SKM-1 treated with dmso at 0.1 percent for 144 hours (cell line): ENCODE measurements around the gene GABRG3.
"Not testable (repeated sequence)": the region's sequence is repeated elsewhere in the genome, so short reads cannot be mapped to it uniquely, and the experiment has no call there.

Source experiments
- DNase-seq: peaks from one replicate; lab custom pipeline; 2025; ENCODE audit not compliant: unreplicated experiment; lab: John Stamatoyannopoulos, UW

GABRG3 gene

DNA sequence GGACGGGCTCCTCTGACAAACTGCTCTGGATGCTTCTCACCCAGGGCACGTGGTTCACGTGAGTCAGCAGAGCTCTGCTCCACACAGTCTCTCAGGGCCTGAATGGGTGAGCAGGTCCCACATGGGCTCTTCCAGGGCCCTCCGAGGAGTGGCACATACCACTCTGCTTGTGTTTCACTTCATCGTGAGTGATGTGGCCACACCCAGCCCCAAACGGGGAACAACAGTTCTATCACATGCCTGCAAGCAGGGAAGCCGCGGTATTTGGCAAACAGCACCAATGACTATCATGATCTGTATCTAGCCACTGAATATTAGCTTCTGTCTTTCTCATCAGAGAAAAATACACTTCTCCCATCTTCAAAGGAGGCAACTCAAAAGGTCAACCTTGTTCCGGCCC lies 352.8 kb downstream of the GABRG3 start:
- DNase-seq: no peak

DNA sequence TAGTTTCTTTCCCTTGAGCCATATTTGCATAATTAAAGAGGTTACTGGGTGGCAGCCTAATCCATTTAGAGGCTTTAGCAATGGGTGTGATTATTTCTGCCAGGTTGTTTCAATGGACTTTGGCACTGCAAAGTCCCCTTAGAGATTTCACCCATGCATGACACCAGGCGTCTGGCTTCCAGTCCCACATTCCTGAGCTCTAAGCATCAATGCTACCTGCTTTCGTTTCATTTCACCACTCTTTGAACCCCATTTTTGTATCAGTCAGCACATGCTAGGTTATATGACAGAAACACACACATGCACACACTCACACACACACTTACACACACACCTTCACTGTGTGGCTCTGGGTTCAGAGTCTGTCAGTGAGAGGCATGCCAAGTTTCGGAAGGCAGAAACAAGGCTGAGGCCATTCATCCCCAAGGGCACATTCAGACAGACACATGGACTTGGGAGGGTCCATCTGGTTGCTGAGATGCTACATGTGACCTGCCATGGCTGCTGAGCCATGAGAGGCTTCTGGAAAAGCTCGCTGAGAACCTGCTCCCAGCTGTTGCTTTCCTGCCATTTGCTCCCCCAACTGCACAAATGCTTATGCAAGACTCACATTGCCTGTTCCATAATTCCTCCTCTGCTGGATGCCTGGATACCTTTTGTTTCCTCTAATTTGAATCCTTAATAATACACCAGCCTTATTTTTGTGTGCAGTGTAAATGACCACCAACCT lies 354.1 kb downstream of the GABRG3 start:
- no peak for DNase-seq

DNA sequence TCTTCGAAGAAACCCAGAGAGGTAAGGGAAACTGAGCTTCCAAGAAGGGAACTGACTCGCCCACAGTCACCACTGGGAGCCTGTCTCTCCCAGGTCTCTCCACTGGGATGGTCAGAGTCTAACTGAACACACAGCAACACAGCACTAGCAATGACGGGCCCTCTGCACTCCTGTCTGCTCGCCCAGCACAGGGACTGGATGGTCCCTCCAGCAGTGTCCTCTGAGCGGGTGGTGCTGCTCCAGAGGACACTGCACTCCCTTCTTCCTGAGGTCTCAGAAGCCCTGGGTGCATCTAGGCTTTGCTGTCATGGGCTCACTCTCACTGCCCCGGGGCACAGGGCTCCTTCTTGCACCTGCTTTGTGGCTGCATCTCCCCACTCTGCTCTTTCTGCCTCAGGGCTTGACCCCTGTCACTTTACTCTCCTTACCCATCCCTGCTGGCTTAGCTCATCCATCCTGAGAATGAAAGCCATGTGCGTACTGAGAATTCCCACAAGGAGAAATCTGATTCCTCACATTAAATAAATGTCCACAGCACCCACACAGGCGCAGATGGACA lies 356.6 kb downstream of the GABRG3 start:
- DNase-seq: no peak

DNA sequence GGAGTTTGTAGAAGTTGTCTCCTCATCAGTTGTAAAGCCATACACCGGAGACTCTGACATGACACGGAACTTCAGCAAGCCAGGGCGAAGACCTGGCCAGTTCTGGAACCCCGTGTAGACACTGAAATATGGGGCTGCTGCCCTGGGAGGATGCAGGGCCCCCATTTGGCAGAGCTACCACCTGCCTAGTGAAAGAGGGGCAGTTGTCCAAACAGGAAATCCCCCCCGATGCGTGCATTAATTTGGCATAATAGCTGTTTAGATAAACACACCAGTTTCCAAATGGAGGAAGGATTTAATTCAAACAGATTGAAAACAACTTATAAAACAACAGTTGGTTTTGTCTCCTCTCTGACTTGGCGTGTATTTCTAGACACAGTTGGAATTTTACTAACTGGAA lies 357.2 kb downstream of the GABRG3 start:
- no peak for DNase-seq

DNA sequence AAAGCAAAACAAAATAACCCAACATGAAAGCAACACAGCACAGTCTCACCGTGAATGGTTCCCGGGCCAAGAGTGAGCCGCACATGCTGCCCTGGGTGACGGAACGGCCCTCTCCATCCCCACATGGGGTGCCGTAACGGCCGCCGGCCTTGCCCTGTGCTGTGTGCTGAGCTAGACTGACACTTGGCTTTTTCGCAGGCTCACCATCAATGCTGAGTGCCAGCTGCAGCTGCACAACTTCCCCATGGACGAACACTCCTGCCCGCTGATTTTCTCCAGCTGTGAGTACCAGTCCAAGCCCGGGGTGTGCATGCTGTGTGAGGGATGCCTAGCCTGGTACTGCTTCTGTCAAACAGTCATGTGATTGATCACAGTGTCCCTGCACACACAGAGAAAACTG lies 357.6 kb downstream of the GABRG3 start:
- DNase-seq: no peak

DNA sequence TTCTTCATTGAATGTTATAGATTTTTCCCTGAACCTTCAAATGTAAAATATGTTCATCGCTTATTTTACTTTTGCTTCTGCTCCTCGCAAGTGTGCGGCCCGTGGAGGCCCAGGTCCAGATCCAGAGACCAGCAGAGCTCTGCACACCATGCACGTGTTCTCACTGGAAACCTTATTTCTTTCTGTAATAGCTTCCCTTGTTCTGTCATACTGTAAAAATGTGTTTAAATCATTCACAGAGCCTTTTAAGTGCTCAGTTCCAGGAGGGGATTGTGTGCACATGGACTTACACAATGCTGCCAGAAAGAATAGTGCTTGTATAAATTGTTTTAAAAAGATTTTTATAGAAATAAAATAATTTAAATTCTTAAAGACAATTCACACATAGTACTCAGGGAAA lies 359.3 kb downstream of the GABRG3 start:
- no peak for DNase-seq

DNA sequence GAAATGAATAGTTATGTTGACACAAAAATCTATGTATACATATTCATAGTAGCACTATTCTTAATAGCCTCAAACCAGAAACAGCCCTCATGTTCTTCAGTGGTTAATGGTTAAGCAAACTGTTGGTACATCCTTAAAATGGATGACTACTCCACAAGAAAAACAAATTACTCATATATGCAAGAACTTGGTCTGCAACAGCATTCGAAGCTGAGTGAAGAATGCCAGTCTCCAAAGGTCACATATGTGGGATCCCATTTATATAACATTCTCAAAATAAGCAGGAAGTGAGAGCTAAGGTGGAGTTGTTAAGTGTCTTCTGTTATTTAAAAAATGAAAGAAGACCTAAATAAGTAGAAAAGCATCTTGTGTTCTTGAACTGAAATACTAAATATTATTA lies 365.7 kb downstream of the GABRG3 start:
- DNase-seq: no peak

DNA sequence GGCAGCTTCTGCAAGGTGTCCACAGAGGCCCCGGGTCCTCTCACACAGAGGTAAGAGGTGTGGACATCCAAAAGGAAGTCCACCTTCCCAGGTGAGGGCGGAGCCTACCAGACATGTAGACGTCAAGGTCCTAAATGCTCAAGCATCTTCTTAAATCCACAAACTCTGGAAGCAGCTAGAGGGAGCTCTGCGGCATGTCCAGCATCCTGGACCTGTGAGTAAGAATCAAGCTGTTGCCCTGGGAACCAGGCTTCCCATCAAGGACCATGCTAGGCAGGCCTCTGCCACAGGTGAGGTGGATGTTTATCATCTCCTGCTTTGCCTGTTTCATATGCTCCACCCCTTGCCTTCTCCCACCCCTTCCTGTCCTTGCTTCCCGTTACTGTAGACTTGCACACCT lies 368.2 kb downstream of the GABRG3 start:
- DNase-seq: no peak

DNA sequence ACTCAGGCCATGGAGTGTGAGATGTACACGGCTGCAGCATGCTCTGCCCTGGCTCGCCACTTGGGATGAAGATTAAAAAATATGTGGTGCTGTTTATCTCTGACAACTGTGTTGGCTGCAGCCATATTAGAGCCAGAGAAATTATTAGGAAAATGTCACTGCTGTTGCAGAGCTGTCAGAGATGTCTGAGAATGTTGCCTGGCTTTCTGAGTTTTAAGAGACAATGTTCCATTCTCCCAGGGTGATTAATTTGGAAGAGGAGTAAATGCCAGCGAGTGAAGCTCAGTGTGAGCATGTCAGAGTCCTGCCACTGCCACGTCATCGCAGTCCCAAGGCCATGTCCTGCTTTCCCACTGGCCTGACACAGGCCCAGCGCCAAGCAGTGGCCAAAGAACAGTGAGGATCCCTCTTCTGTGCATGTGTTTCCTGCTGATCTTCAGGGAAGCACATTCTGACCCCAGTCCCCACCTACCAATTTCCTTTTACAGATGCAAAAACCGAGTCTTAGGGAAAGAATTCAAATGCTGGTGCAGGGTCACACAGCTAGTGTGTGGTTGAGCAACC lies 370.9 kb downstream of the GABRG3 start:
- no peak for DNase-seq

DNA sequence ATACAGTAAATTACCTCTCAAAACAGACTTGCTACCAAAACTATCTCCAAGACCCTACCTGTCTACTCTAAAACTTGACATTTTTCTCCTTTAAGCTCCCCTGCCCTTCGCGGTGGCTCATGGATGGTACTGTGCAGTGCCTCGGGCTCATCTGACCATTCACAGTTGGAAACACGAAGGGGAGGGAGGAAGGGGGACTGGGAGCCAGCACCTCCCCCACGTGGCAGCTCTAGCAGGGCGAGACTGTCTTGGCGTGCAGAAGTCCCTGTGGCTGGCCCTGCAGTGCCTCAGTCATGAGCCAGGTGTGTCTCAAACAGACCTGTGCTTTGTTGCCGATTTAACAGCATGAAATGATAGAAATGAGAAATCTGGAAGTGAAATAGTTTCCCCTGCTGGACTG lies 372.0 kb downstream of the GABRG3 start:
- DNase-seq: no peak

DNA sequence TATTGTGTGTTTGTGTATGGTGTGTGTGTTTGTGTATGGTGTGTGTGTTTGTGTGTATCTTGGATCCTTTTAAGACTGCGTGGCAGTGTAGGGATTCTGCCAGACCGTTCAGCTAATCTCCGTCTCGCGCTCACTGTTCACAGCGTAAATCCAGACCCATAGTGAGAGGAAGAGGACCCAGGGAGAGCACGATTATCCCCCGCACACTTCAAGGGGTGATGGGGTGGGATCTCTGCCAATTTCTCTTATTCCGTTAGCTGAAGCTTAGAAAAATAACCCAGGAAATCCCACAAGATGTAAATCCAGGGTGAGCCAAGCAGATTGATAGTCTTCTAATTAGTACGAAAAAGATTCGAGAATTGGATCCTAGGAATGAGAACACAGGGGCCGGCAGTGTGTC lies 381.2 kb downstream of the GABRG3 start:
- DNase-seq: no peak

DNA sequence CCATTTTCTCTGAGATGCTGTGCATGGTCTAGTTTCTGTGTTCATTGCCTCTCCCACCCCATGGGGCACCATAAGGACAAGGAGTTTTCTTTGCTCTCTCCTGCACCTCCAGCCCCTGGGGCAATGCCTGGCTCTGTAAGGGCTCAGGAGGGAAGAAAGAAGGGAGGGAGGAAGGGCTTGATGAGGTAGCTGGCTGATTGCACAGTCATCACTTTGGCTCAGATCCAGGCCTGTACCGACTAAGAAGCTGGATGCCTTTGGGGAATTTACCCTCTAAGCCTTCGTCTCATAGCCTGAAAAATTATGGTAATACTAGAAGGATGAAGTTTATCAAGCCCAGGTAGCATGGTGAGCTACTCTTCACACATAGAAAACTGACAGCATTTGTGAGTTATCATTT lies 382.9 kb downstream of the GABRG3 start:
- no peak for DNase-seq

DNA sequence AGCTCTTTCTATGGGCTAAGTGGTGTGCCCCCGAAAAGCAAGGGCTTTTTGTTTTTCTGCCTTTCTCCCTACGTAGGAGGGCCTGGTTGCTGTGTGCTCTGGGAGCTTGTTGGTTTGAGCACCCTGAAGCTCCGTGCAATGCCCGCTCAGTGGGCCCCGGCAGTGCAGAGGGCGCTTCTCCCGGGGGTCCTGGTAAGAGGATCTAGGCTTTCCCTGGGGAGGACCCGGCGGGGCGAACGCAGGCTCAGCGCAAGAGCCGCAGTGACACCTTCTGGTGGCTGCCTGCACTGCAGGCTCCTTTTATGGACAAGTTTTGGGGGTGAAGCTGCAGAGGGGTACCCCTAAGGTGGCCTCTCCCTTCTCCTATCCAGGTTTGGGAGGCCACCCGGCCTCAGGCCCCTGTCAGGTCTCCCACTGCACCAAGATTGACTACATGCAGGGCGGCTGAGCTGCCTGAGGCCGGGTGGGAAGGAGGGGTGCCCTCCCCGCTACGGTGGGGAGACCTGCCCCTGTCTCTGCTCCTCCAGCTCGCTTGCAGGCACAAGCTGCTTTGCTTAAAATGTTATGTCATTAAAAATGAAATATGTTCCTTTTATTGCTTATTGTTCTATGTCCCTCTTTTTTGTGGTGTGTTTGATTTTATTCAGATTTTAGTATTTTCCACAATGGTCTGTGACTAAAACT lies 387.9 kb downstream of the GABRG3 start:
- no peak for DNase-seq

DNA sequence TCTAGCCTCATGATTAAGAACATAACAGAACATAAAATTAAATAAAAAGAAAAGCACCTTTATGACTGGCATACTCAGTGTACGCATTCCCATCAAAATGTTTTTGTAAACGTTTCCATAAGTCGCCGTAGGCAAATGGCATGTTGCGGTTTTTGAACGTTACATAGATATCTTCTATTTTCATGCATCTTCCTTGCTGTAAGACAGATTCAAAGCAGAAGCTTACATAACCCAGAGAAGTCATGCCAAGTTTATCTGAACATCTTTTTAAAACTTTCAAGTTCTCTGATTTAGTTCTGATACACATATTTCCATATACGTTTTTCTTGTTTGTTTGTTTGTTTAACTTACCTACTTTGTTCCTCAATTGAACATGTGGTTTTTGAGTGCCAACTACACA lies 388.6 kb downstream of the GABRG3 start:
- DNase-seq: no peak

DNA sequence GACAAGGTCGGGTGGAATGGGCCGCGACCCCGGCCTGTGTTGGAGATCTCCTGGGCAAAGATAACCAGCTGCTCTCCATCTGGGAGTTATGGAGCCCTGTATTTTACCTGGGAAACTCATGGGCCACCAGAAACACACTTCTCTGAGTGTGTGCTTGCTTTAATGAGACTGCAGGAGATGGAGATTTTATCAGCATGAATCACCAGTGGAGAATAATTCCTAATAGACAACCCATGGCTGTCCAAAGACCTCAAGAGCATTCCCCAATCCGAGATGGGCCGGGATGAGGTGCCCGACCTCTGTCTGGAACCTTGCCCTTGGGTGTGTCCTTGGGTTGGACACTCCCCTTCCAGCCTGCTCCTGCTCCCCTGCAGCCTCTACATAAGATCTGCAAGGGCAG lies 389.3 kb downstream of the GABRG3 start:
- DNase-seq: no peak

DNA sequence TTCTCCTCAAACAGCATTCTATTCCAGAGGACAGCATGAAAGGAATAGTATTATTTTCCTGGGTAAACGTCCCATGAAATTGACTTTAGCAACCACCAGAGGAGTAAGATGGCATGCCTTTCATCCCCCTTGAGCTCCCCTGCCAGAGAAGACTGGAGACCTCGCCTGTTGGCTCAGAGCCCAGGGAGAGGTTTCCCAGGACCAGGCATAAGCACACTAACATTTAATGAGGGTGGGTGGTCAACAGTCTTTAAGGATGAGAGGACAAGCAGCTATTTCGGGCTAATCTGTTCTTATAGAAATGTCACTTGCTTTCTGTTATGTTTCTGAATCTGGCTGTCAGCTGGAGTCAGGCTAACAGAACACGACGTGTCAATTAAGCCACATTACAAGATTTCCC lies 390.5 kb downstream of the GABRG3 start:
- DNase-seq: no peak

DNA sequence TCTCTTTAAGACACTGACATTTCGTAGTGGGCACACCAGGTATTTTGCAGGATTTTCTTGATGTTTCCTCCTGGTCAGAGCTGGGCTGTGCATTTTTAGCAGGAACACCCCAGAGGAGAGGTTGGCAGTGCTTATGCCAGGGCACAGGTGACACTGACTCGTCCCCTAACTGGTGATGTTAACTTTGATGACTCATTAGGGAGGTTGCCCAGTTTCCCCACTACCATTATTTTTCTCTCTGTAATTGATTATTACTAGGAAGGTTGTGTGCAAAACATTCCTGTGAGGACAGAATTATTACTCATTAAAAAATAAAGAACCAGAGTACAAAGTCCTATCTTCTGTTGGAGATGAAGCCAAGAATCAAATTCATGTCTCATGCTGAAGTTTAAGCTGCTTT lies 394.5 kb downstream of the GABRG3 start:
- no peak for DNase-seq

DNA sequence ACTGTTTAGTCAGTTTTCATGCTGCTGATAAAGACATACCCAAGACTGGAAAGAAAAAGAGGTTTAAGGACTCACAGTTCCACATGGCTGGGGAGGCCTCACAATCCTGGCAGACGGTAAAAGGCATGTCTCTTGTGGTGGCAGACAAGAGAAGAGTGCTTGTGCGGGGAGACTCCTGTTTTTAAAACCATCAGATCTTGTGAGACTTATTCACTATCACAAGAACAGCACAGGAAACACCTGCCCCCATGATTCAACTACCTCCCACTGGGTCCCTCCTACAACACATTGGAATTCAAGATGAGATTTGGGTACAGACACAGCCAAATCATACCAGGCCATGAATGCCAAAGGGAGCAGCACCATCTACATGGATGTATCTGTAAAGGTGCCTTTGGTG lies 406.4 kb downstream of the GABRG3 start:
- DNase-seq: not testable (repeated sequence)

DNA sequence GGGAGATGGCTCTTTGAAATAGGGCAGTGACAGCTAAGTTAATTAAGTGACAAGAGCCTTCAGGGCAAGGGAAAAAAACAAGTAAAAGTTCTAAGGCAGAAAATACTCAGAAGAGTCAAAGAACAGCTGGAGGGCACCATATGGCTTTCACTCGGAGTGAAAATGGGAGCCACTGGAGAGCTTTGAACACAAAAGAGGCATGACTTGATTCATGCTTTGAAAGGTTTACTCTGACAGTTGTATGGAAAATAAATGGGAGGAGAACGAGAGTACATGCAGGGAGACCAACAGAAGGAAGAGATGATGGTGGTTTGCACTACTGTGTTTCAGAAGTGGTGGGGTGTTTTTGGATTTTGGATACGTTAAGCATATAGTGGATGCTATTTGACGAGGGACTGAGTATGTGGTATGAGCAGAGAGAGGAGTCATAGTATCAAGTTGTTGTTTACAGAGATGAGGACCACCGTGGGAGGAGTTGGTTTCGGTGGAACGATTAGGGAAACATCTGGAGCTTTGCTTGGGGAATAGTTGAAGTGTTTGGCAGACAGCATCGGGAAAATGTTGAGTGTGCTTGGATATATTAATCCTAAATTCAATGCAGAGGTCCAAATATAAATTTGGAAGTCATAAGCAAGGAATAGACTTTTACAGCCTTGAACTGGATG lies 411.5 kb downstream of the GABRG3 start:
- no peak for DNase-seq

DNA sequence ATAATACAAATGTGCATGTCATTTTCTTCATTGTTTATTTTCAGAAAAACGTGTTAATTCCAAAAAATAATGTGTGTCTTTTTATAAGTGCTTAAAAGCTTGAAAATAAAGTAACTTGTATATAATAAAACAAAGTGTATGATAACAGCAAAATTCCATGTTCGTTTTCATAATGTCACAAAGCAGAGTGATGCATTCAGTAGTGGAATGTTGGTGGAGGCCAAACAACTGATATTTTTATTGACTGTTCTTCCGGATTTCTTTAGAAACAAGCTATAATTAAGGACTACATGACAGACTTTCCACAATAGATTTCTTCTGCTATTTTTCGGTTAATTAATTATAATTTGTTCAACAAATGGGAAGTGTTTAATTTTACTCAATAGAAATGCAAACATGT lies 412.7 kb downstream of the GABRG3 start:
- no peak for DNase-seq

DNA sequence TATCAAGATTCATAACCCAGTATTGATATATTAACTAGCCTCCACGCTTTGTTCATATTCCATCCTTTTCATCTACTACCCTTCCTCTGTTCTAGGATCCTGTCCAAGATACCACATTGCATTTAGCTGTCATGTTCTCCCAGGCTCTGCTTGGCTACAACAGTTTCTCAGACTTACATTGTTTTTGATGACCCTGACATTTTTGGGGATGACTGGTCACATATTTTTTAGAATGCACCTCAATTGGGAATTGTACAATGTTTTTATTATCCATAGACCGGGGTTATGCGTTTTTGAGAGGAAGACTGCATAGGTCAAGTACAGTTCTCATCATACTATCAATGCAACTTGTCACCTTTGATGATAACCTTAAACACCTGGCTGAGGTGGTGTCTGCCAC lies 421.2 kb downstream of the GABRG3 start:
- DNase-seq: no peak

DNA sequence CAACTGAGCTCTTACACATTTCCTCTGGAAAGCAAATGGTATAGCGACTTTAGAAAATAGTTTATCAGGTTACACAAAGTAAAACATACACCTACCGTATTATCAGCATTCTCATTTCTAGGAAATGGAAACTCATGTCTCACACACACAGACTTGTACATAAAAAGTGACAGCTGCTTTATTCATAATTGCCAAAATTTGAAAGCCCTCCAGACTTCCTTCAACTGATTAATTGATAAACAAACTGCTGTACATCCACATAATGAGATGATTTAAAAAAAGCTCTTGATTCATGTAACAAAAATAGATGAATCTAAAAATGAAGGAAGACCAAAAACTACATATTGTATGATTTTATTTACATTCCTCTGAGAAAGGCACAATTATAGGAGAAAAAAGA lies 425.5 kb downstream of the GABRG3 start:
- no peak for DNase-seq
